Neural cell (in vitro differentiated cells): Measurements from ENCODE around the gene RMDN3. TPM values are rescaled to one million over a fixed set of nuclear protein-coding genes. Genes with fewer than 3 reads are reported as not detected.

Experiments used
- H2AFZ ChIP-seq: fragments of 200-600, 300-800 bp; sonication (generic), shearing (Covaris generic); 2 replicates; pipeline ENCODE4 v1.6.0; 2014; ENCODE audit warnings: low read depth, mild to moderate bottlenecking, antibody characterized with exemption, low read length, moderate library complexity
- H3F3A ChIP-seq: fragments of 200-600 bp; shearing (Covaris generic); 2 replicates; pipeline ENCODE4 v1.6.1; 2016; ENCODE audit warnings: mild to moderate bottlenecking, moderate library complexity, mixed read lengths, antibody characterized with exemption, low read length; ENCODE audit not compliant: insufficient read depth, poor library complexity, severe bottlenecking
- H3K27ac ChIP-seq: fragments of 200-600, 300-800 bp; sonication (generic), shearing (Covaris generic); 2 replicates; pipeline ENCODE4 v1.5.1; 2014; ENCODE audit warnings: mild to moderate bottlenecking, low read length, moderate library complexity
- H3K27me3 ChIP-seq: fragments of 300-800, 200-600 bp; sonication (generic), shearing (Covaris generic); 2 replicates; pipeline ENCODE4 v1.6.0; 2014; ENCODE audit warnings: mild to moderate bottlenecking, low read depth, low read length, moderate library complexity; ENCODE audit not compliant: insufficient read depth
- H3K36me3 ChIP-seq: fragments of 300-800, 200-600 bp; sonication (generic), shearing (Covaris generic); 2 replicates; pipeline ENCODE4 v1.5.1; 2014; ENCODE audit warnings: mild to moderate bottlenecking, antibody characterized with exemption, low read length, moderate library complexity; ENCODE audit not compliant: insufficient read depth
- H3K4me2 ChIP-seq: fragments of 300-800, 200-600 bp; sonication (generic), shearing (Covaris generic); 2 replicates; pipeline ENCODE4 v1.6.0; 2014; ENCODE audit warnings: mild to moderate bottlenecking, low read length
- H3K4me3 ChIP-seq: fragments of 300-800, 200-600 bp; sonication (generic), shearing (Covaris generic); 2 replicates; pipeline ENCODE4 v1.5.1; 2014; ENCODE audit warnings: mild to moderate bottlenecking, low read length, moderate library complexity
- H3K79me2 ChIP-seq: fragments of 200-600 bp; shearing (Covaris generic); replicated peaks from 2 replicates; pipeline ENCODE4 v1.6.0; 2014; ENCODE audit warnings: mild to moderate bottlenecking, low read length, moderate library complexity; ENCODE audit not compliant: insufficient read depth
- H3K9ac ChIP-seq: fragments of 300-800, 200-600 bp; sonication (generic), shearing (Covaris generic); 2 replicates; pipeline ENCODE4 v1.6.1; 2016; ENCODE audit warnings: mild to moderate bottlenecking, low read length, mixed read lengths
- H3K9me2 ChIP-seq: fragments of 200-600 bp; shearing (Covaris generic); 2 replicates; pipeline ENCODE4 v1.6.1; 2016; ENCODE audit warnings: mild to moderate bottlenecking, low read length, mixed read lengths; ENCODE audit not compliant: insufficient read depth
- H3K9me3 ChIP-seq: fragments of 200-600, 300-800 bp; sonication (generic), shearing (Covaris generic); 2 replicates; pipeline ENCODE4 v1.6.1; 2016; ENCODE audit warnings: mild to moderate bottlenecking, mixed run types, low read length, moderate library complexity, mixed read lengths
- H4K20me1 ChIP-seq: fragments of 200-600 bp; shearing (Covaris generic); 2 replicates; pipeline ENCODE4 v1.6.1; 2016; ENCODE audit warnings: mild to moderate bottlenecking, mixed run types; ENCODE audit not compliant: insufficient read depth
- CTCF ChIP-seq: fragments of 450-650 bp; IDR thresholded peaks from 2 replicates; pipeline ENCODE4 v1.5.1; 2014; ENCODE audit warnings: antibody characterized with exemption, mild to moderate bottlenecking, moderate library complexity; ENCODE audit not compliant: poor library complexity, severe bottlenecking
- EP300 ChIP-seq: fragments of 450-650 bp; conservative IDR thresholded peaks from 2 replicates; pipeline ENCODE4 v1.6.1; 2014; ENCODE audit warnings: antibody characterized with exemption, mild to moderate bottlenecking, moderate library complexity; ENCODE audit not compliant: poor library complexity, severe bottlenecking
- EZH2 ChIP-seq: fragments of 200-600, 300-800 bp; shearing (Covaris generic), sonication (generic); IDR thresholded peaks from 2 replicates; pipeline ENCODE4 v1.6.1; 2014; ENCODE audit warnings: antibody characterized with exemption, low read length, borderline replicate concordance, mild to moderate bottlenecking; ENCODE audit not compliant: insufficient read depth, poor library complexity, severe bottlenecking
- MXI1 ChIP-seq: fragments of 450-650 bp; conservative IDR thresholded peaks from 2 replicates; pipeline ENCODE4 v1.6.1; 2014; ENCODE audit warnings: antibody characterized with exemption, mild to moderate bottlenecking; ENCODE audit not compliant: poor library complexity, severe bottlenecking
- POLR2AphosphoS5 ChIP-seq: IDR thresholded peaks from 2 replicates; pipeline ENCODE4 v1.6.1; 2012
- RAD21 ChIP-seq: fragments of 450-650 bp; conservative IDR thresholded peaks from 2 replicates; pipeline ENCODE4 v1.6.1; 2014; ENCODE audit warnings: antibody characterized with exemption, mild to moderate bottlenecking, moderate library complexity
- REST ChIP-seq: IDR thresholded peaks from 2 replicates; pipeline ENCODE4 v1.6.1; 2012; ENCODE audit warnings: borderline replicate concordance
- SMC3 ChIP-seq: fragments of 450-650 bp; conservative IDR thresholded peaks from 2 replicates; pipeline ENCODE4 v1.6.1; 2014; ENCODE audit warnings: antibody characterized with exemption, mild to moderate bottlenecking, moderate library complexity; ENCODE audit not compliant: poor library complexity
- TAF1 ChIP-seq: IDR thresholded peaks from 2 replicates; pipeline ENCODE4 v1.6.1; 2012; ENCODE audit warnings: low read depth
- polyA plus RNA-seq: library from polyadenylated mRNA; depleted of rRNA; stranded (reverse); fragments of >200 nt; gene quantifications from 2 replicates; pipeline ENCODE4 v1.2.3, GENCODE V29; 2014

RMDN3 gene
- polyA plus RNA-seq, 1 donor from 2014 or later, result 24.7 TPM

GRCh38 chr15:40714144-40714543 is 40.9 kb downstream of the RMDN3 start (continued):
- TF ChIP-seq REST (peak; percentile 30), EP300 (peak; percentile 97), TAF1 (no peak)

- Histone ChIP-seq H4K20me1 (no peaks in the 10 kb centered on the region), H3K79me2 (no peaks in the 10 kb centered on the region), H3K9me3 (no peaks in the 10 kb centered on the region), H2AFZ (no peak overlapping the region), H3K9me2 (no peaks in the 10 kb centered on the region), H3K4me3 (no peak overlapping the region), H3F3A (no peaks in the 10 kb centered on the region), H3K4me2 (no peak overlapping the region), H3K9ac (no peak overlapping the region), H3K36me3 (no peaks in the 10 kb centered on the region), H3K27ac (no peak overlapping the region), H3K27me3 (no peaks in the 10 kb centered on the region)
- TF ChIP-seq EZH2, result no peak
- no peak for TF ChIP-seq REST
- no peak for TF ChIP-seq EP300
- no peak for TF ChIP-seq POLR2AphosphoS5
- TF ChIP-seq MXI1, result no peak
- TF ChIP-seq CTCF, result no peak
- TF ChIP-seq SMC3, result no peak
- no peak for TF ChIP-seq RAD21
- TF ChIP-seq TAF1, result no peak
Measured at GRCh38 chr15:40706121-40706520, 48.9 kb downstream of the RMDN3 start.
